CD8-positive, alpha-beta memory T cell (primary cell): ENCODE measurements around the gene GRIA1. TPM values are rescaled to one million over a fixed set of nuclear protein-coding genes. Genes with fewer than 3 reads are reported as not detected.

Experiments
- CTCF ChIA-PET: fragments of 350-600 bp; sonication (Branson Sonifier 250); formaldehyde crosslinking; loops from one replicate; lab custom pipeline; 2021; ENCODE audit warnings: antibody characterized with exemption; lab: Charles Lee
- POLR2A ChIA-PET: fragments of 350-600 bp; sonication (Branson Sonifier 250); formaldehyde crosslinking; loops from one replicate; lab custom pipeline; 2021; ENCODE audit warnings: antibody characterized with exemption; lab: Charles Lee
- DNase-seq, 5 donors: peaks; one replicate each; pipeline versions ENCODE4 v3.0.0 to v3.0.0-alpha.2; 2020 to 2022; ENCODE audit warnings: mixed read lengths in 1 of 5
- H3K27ac ChIP-seq: one replicate; pipeline ENCODE4 v1.7.0; 2013; ENCODE audit warnings: low read depth, mild to moderate bottlenecking, low read length, moderate library complexity
- H3K27me3 ChIP-seq: 2 replicates; pipeline ENCODE4 v1.7.0; 2013; ENCODE audit warnings: low read length, mild to moderate bottlenecking; ENCODE audit not compliant: insufficient read depth, poor library complexity, severe bottlenecking
- H3K36me3 ChIP-seq: 2 replicates; pipeline ENCODE4 v1.7.0; 2013; ENCODE audit warnings: mild to moderate bottlenecking, low read length, moderate library complexity; ENCODE audit not compliant: insufficient read depth
- H3K4me1 ChIP-seq: 2 replicates; pipeline ENCODE4 v1.7.0; 2013; ENCODE audit warnings: mild to moderate bottlenecking, low read length, moderate library complexity; ENCODE audit not compliant: insufficient read depth
- H3K4me3 ChIP-seq: 2 replicates; pipeline ENCODE4 v1.7.0; 2013; ENCODE audit warnings: mild to moderate bottlenecking, low read length
- H3K9me3 ChIP-seq: 2 replicates; pipeline ENCODE4 v1.7.0; 2013; ENCODE audit warnings: mild to moderate bottlenecking, low read length
- H3K27ac Mint-ChIP-seq, 8 donors: one replicate each; pipeline ENCODE4 v1.8.0; 2020 to 2021; ENCODE audit warnings: mixed read lengths in 8 of 8, mild to moderate bottlenecking in 6 of 8, inconsistent platforms in 3 of 8, moderate library complexity in 3 of 8
- H3K27me3 Mint-ChIP-seq, 2 donors: one replicate each; pipeline ENCODE4 v1.8.0; 2020 to 2021; ENCODE audit warnings: mixed read lengths in 2 of 2, mild to moderate bottlenecking in 1 of 2, moderate library complexity in 1 of 2
- H3K36me3 Mint-ChIP-seq, 3 donors: one replicate each; pipeline ENCODE4 v1.8.0; 2020 to 2021; ENCODE audit warnings: mixed read lengths in 3 of 3, inconsistent platforms in 1 of 3, mild to moderate bottlenecking in 1 of 3
- H3K4me1 Mint-ChIP-seq, 3 donors: one replicate each; pipeline ENCODE4 v1.8.0; 2020 to 2021; ENCODE audit warnings: mixed read lengths in 3 of 3, inconsistent platforms in 1 of 3, mild to moderate bottlenecking in 1 of 3
- H3K4me3 Mint-ChIP-seq, 7 donors: one replicate each; pipeline ENCODE4 v1.8.0; 2020 to 2021; ENCODE audit warnings: mixed read lengths in 7 of 7, mild to moderate bottlenecking in 6 of 7, moderate library complexity in 4 of 7, inconsistent platforms in 2 of 7
- H3K9me3 Mint-ChIP-seq, 5 donors: one replicate each; pipeline ENCODE4 v1.8.0; 2020 to 2022; ENCODE audit warnings: mixed read lengths in 5 of 5, mild to moderate bottlenecking in 3 of 5, moderate library complexity in 2 of 5, inconsistent platforms in 1 of 5
- polyA plus RNA-seq: library from polyadenylated mRNA; unstranded; fragments of 300-500 nt; fragmentation: Illumina TruSeq; gene quantifications from one replicate; pipeline ENCODE4 v1.2.3, GENCODE V29; 2021
- total RNA-seq, 2 experiments: library from RNA; stranded (reverse); gene quantifications; one replicate each; pipeline ENCODE4 v1.2.3, GENCODE V29; 2021

Gene GRIA1
- total and polyA plus RNA-seq, 3 experiments from 2014 or later: not detected

GRCh38 chr5:153461341-153461740 is 29.1 kb upstream of the GRIA1 start:
- H3K27ac ChIP-seq: no peak overlapping the region
- POLR2A ChIA-PET: no interaction called here
- Mint-ChIP-seq H3K4me3 (no peak overlapping the region), H3K9me3 (peaks cover 0 to 13% (median 0%) of the 10 kb centered on the region in 5 donors), H3K36me3 (no peaks in the 10 kb centered on the region), H3K27me3 (no peaks in the 10 kb centered on the region), H3K4me1 (no peaks in the 10 kb centered on the region), H3K27ac (no peak overlapping the region)
- CTCF ChIA-PET: no interaction called here
- DNase-seq: no peak
- no peak overlapping the region for H3K4me3 ChIP-seq
- no peaks in the 10 kb centered on the region for H3K4me1 ChIP-seq
- H3K27me3 ChIP-seq: no peaks in the 10 kb centered on the region
- H3K36me3 ChIP-seq: no peaks in the 10 kb centered on the region
- H3K9me3 ChIP-seq: no peaks in the 10 kb centered on the region

GRCh38 chr5:153463806-153464205 is 26.7 kb upstream of the GRIA1 start:
- Mint-ChIP-seq H3K4me1 (no peaks in the 10 kb centered on the region), H3K36me3 (no peaks in the 10 kb centered on the region), H3K27ac (no peak overlapping the region), H3K9me3 (peaks cover 0 to 13% (median 0%) of the 10 kb centered on the region in 5 donors), H3K27me3 (no peaks in the 10 kb centered on the region), H3K4me3 (no peak overlapping the region)
- no peaks in the 10 kb centered on the region for H3K9me3 ChIP-seq
- ChIA-PET CTCF (no interaction called here), POLR2A (no interaction called here)
- DNase-seq: no peak
- no peak overlapping the region for H3K4me3 ChIP-seq
- H3K27ac ChIP-seq: no peak overlapping the region
- H3K4me1 ChIP-seq: no peaks in the 10 kb centered on the region
- no peaks in the 10 kb centered on the region for H3K27me3 ChIP-seq
- H3K36me3 ChIP-seq: no peaks in the 10 kb centered on the region

GRCh38 chr5:153467546-153467945 is 22.9 kb upstream of the GRIA1 start:
- H3K27me3 Mint-ChIP-seq: no peaks in the 10 kb centered on the region
- no peaks in the 10 kb centered on the region for H3K4me1 Mint-ChIP-seq
- Histone ChIP-seq H3K4me1 (no peaks in the 10 kb centered on the region), H3K4me3 (no peak overlapping the region), H3K27me3 (no peaks in the 10 kb centered on the region), H3K27ac (no peak overlapping the region), H3K36me3 (no peaks in the 10 kb centered on the region), H3K9me3 (no peaks in the 10 kb centered on the region)
- POLR2A ChIA-PET: no interaction called here
- CTCF ChIA-PET: no interaction called here
- no peak overlapping the region for H3K27ac Mint-ChIP-seq
- peaks cover 0 to 11% (median 0%) of the 10 kb centered on the region in 5 donors for H3K9me3 Mint-ChIP-seq
- no peak for DNase-seq
- H3K4me3 Mint-ChIP-seq: no peak overlapping the region
- H3K36me3 Mint-ChIP-seq: no peaks in the 10 kb centered on the region

- ChIA-PET POLR2A (no interaction called here), CTCF (no interaction called here)
- Mint-ChIP-seq H3K4me3 (no peak overlapping the region), H3K27ac (no peak overlapping the region), H3K27me3 (no peaks in the 10 kb centered on the region), H3K36me3 (no peaks in the 10 kb centered on the region), H3K9me3 (peaks cover 0 to 9% (median 1%) of the 10 kb centered on the region in 5 donors), H3K4me1 (no peaks in the 10 kb centered on the region)
- Histone ChIP-seq H3K9me3 (no peaks in the 10 kb centered on the region), H3K27ac (no peak overlapping the region), H3K27me3 (no peaks in the 10 kb centered on the region), H3K36me3 (no peaks in the 10 kb centered on the region), H3K4me1 (no peaks in the 10 kb centered on the region), H3K4me3 (no peak overlapping the region)
- DNase-seq: no peak
Observed at GRCh38 chr5:153469423-153469822, 21.0 kb upstream of the GRIA1 start.

- Histone ChIP-seq H3K27me3 (no peaks in the 10 kb centered on the region), H3K9me3 (no peaks in the 10 kb centered on the region), H3K4me1 (no peaks in the 10 kb centered on the region), H3K36me3 (no peaks in the 10 kb centered on the region), H3K27ac (no peak overlapping the region), H3K4me3 (no peak overlapping the region)
- DNase-seq: no peak
- H3K4me3 Mint-ChIP-seq: no peak overlapping the region
- no peaks in the 10 kb centered on the region for H3K36me3 Mint-ChIP-seq
- peaks cover 0 to 12% (median 1%) of the 10 kb centered on the region in 5 donors for H3K9me3 Mint-ChIP-seq
- ChIA-PET POLR2A (no interaction called here), CTCF (no interaction called here)
- no peaks in the 10 kb centered on the region for H3K4me1 Mint-ChIP-seq
- no peak overlapping the region for H3K27ac Mint-ChIP-seq
- no peaks in the 10 kb centered on the region for H3K27me3 Mint-ChIP-seq
Observed at GRCh38 chr5:153470736-153471135, 19.7 kb upstream of the GRIA1 start.

GRCh38 chr5:153476767-153477166 is 13.7 kb upstream of the GRIA1 start:
- Histone ChIP-seq H3K4me3 (no peak overlapping the region), H3K27ac (no peak overlapping the region), H3K27me3 (no peaks in the 10 kb centered on the region), H3K36me3 (no peaks in the 10 kb centered on the region), H3K4me1 (no peaks in the 10 kb centered on the region), H3K9me3 (no peaks in the 10 kb centered on the region)
- POLR2A ChIA-PET: no interaction called here
- H3K4me3 Mint-ChIP-seq: no peak overlapping the region
- no peak for DNase-seq
- no peaks in the 10 kb centered on the region for H3K36me3 Mint-ChIP-seq
- CTCF ChIA-PET: no interaction called here
- H3K27me3 Mint-ChIP-seq: peaks cover 0 to 4% of the 10 kb centered on the region in 2 donors
- peaks cover 1 to 15% (median 4%) of the 10 kb centered on the region in 5 donors for H3K9me3 Mint-ChIP-seq
- no peak overlapping the region for H3K27ac Mint-ChIP-seq
- H3K4me1 Mint-ChIP-seq: no peaks in the 10 kb centered on the region

GRCh38 chr5:153480401-153480800 is 10.1 kb upstream of the GRIA1 start:
- Mint-ChIP-seq H3K4me3 (no peak overlapping the region), H3K27me3 (peaks cover 0 to 4% of the 10 kb centered on the region in 2 donors), H3K27ac (no peak overlapping the region), H3K4me1 (no peaks in the 10 kb centered on the region), H3K36me3 (no peaks in the 10 kb centered on the region), H3K9me3 (peaks cover 0 to 5% (median 4%) of the 10 kb centered on the region in 5 donors)
- Histone ChIP-seq H3K36me3 (no peaks in the 10 kb centered on the region), H3K4me3 (no peak overlapping the region), H3K27ac (no peak overlapping the region), H3K4me1 (no peaks in the 10 kb centered on the region), H3K27me3 (no peaks in the 10 kb centered on the region), H3K9me3 (no peaks in the 10 kb centered on the region)
- no peak for DNase-seq
- CTCF ChIA-PET: no interaction called here
- POLR2A ChIA-PET: no interaction called here

GRCh38 chr5:153483482-153483881 is 7.0 kb upstream of the GRIA1 start:
- peaks cover 0 to 5% (median 0%) of the 10 kb centered on the region in 5 donors for H3K9me3 Mint-ChIP-seq
- POLR2A ChIA-PET: no interaction called here

GRCh38 chr5:153485641-153486040 is 4.8 kb upstream of the GRIA1 start:
- H3K27ac ChIP-seq: no peak overlapping the region
- Mint-ChIP-seq H3K36me3 (no peaks in the 10 kb centered on the region), H3K4me3 (no peak overlapping the region), H3K9me3 (peaks cover 0 to 5% (median 2%) of the 10 kb centered on the region in 5 donors), H3K27me3 (peaks cover 9 to 23% of the 10 kb centered on the region in 2 donors), H3K4me1 (no peaks in the 10 kb centered on the region), H3K27ac (no peak overlapping the region)
- ChIA-PET CTCF (no interaction called here), POLR2A (no interaction called here)
- H3K4me1 ChIP-seq: no peaks in the 10 kb centered on the region
- H3K27me3 ChIP-seq: no peaks in the 10 kb centered on the region
- no peaks in the 10 kb centered on the region for H3K9me3 ChIP-seq
- H3K36me3 ChIP-seq: no peaks in the 10 kb centered on the region
- H3K4me3 ChIP-seq: no peak overlapping the region
- no peak for DNase-seq

More at GRCh38 chr5:153483482-153483881, 7.0 kb upstream of the GRIA1 start:
- no peaks in the 10 kb centered on the region for H3K9me3 ChIP-seq
- no peaks in the 10 kb centered on the region for H3K36me3 ChIP-seq
- peaks cover 0 to 9% of the 10 kb centered on the region in 2 donors for H3K27me3 Mint-ChIP-seq
- H3K4me3 ChIP-seq: no peak overlapping the region
- no peak for DNase-seq
- CTCF ChIA-PET: no interaction called here
- no peaks in the 10 kb centered on the region for H3K4me1 ChIP-seq
- no peak overlapping the region for H3K27ac Mint-ChIP-seq
- no peak overlapping the region for H3K27ac ChIP-seq
- H3K27me3 ChIP-seq: no peaks in the 10 kb centered on the region
- no peaks in the 10 kb centered on the region for H3K4me1 Mint-ChIP-seq
- no peak overlapping the region for H3K4me3 Mint-ChIP-seq
- no peaks in the 10 kb centered on the region for H3K36me3 Mint-ChIP-seq
